NCI-H2171 treated with DMSO at 0.1 percent for 48 hours (cell line): ENCODE data around the gene SPRR1A.

ENCODE experiments used
- DNase-seq: peaks from one replicate; lab custom pipeline; 2025; lab: John Stamatoyannopoulos, UW

Gene SPRR1A, protein sequence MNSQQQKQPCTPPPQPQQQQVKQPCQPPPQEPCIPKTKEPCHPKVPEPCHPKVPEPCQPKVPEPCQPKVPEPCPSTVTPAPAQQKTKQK

DNA sequence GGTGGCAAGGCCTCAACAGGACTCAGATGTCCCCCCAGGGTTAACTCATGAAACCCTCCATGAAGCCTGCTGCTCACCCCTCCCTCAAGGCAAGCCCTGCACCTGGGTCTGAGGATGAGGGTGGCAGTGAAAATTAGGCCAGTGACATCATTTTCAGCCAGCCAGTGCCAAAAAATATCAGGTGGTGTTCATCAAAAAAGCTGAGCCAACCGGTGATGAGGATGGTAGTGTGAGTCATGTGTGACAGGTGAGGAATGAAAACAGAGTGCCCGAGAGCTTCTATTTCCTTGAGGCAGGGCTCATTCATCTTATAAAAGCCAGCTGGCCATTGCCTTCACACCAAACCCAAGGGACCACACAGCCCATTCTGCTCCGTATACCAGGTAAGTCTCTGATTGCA, at the start of gene SPRR1A:
SPRR1A (plus strand) TSS at position 339 of the 400 bp plus-strand sequence. CDS start 1,150 bp downstream, outside the sequence.
- DNase-seq, result no peak

DNA sequence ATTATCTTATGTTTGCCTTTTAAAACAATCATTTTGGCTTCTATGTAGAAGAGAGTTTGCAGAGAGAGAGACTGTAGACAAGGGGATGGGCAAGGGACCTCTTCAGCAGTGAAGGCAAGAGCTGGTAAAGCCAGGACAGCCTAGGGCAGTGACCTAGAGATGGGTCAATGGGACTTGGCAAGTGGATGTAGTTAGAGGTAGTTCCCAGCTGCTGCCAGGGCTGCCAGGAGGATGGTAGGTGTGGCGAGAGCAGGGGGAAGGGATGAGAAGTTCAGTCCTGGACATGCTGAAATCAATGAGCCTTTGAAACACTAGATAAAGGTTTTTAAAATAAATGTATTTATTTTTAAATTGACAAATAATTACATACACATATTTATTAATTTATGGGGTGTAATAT, 43.3 kb upstream of the SPRR1A start:
- no peak for DNase-seq

DNA sequence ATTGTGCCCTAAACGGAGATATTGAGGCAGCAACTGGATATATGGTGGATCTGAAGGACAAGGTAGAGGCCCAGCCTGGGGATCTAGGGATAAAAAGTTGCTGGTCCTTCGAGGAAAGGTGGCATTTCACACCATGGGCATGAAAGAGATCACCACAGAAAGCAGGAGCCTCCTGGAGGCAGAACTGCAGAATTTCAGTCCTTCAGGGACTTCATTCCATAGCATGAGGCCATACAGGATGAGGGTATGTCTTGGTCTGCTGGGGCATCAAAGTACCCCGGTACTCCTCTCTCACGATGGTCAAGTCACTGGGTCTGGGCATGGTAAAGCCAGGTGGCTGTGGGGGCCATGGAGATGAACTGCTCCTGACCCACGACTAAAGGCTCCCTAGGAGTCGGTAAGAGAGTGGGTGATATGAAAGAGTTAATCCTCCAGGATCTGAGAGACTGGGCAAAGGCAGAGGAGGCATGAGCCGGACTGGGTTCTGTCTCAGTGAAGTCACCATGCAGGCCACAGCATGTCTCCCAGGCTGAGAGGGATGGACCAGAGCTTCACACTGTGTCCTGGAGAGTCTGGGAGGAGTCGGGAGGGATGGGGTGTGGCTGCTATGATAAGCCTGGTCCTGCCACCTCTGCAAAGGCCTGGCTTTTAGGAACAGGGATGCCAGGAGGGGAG, 42.7 kb upstream of the SPRR1A start:
- DNase-seq, result no peak

DNA sequence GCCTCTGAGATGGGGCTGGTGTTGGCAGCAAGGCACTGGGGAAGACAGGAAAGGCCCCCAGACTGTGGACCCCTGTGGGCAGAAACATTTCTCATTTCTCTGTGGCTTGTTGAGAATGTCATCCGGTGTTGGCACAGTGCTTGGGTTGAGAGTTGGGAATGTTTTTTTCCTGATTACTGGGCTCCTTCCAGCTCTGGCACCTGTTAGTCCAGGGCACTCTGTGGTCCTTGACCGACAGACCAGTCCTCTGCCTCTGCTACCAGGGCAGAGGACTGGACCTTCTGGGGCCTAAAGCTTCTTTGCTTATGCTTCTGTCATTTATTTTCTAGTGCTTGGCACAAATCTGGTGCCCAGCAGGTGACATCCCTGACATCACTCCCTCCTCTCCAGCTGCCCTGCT, 41.7 kb upstream of the SPRR1A start:
- DNase-seq, result no peak

DNA sequence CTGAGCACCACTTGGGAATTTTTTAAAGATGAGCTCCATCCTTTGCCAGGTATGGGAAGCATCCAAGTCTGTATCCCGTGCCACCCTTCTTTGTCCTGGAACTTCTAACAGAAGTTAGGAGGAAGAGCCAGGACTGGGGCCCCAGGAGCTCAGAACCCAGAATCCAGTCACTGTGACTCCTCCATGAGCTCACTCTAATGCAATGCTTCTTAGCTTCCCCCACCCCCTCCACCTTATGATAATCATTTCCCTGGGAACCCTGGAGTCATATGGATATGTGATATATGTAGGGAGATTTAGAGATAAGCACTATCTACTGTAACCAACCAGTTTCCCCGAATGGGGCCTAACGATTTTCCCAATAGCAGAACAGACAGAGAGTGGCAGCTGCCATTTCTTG, 37.6 kb upstream of the SPRR1A start:
- no peak for DNase-seq

DNA sequence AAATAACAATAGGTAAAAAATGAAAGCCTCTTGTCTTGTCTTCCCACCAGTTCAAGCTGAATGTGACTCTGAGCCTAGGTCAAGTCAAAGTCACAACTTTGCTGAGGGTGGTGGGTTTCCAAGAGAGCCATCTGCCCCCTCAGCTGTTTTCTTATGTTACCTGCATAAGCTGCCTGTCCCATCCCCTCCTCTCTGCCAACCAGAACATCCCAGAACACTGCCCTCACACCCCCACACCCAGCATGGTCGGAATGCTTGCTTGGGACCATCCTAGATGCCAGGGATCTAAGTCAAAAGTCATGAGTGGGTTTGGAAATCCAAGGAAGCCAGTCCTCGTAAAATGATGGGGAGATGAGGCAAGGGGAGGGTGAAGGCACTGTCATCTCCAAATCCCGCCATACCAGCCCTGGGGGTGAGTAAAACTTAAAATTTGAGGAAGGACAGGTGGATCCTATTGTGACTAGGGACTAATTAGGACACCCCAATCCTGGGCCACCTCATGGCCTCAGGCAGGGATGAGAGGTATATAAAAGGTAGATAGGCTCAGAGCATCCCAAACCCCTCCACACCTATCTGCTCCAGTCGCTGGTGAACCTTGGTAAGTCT, 37.1 kb upstream of the SPRR1A start, which contains the start of gene SPRR5:
SPRR5 (plus strand) TSS at position 556 of the 606 bp plus-strand sequence. CDS start 1,349 bp downstream, outside the sequence.
- no peak for DNase-seq

DNA sequence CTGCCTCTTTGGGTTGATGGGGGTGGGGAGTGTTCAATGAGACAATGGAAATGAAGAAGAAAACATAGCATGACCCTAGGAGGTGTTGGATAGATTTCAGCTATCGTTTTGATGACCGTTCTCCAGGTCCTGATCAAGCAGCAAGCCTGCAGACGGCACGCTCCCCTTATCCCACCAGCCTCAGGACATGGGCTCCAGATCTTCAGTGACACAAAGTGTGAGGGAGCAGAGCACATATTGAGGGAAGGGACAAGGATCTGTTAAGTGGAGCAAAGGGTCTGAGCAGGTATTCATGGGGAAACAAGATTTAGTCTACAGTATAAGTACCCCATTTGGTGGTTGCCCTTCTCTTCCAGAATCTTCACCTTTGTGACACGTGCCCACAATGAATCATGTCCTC, 32.2 kb upstream of the SPRR1A start:
- DNase-seq, result no peak

DNA sequence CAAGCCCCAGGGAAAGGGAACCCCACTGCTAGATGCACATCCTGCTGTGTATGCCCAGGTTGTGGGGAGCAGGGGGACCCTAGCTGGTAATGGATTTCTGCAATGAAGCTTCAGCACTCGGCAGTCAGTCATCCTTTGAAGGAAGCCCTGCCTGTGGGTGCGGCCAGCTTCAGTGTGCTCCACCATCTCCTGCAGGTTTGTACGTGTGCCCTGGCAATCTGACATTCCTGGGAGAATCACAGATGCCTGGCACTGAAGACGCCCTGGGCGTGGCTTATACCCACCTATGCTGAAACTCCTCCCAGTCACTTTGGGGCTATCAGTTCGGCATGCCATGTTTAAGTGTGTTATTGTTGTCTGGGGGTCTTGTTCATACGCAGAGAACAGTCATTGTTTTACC, 30.1 kb upstream of the SPRR1A start:
- no peak for DNase-seq

DNA sequence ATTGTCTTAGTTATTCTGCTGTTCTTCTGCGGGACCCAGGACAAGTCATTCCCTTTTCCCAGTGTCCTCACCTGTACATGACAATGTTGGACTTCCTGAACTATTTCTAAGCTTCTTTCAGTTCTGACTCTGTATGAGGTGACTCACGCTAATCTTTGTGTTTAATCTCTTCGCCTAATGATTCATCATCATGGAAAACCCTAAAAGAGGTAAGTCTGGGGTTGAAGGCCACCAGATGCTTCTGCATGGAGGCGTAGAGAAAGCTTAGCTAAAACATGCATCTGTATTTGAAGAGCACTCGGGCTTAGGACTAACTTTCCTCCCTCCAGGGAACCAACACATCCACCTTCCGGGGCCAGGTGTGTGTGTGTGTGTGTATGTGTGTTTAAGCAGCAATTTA, 29.4 kb upstream of the SPRR1A start:
- DNase-seq, result no peak

DNA sequence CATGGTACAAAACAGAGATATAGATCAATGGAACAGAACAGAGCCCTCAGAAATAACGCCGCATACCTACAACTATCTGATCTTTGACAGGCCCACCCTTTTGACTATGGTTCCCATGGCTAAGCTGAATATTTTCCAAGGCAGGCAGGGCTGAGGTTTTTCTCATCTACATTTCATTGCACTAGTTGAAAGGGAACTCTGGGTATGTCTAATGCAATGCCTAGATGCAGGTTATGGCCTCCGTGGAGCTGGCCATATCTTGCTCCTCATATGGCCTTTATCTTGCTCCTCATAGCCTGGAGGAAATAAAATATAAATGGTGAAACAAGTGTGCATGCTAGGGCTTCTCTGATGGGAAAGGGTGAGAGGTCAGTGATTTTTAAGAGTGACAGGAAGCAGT, 26.3 kb upstream of the SPRR1A start:
- no peak for DNase-seq

DNA sequence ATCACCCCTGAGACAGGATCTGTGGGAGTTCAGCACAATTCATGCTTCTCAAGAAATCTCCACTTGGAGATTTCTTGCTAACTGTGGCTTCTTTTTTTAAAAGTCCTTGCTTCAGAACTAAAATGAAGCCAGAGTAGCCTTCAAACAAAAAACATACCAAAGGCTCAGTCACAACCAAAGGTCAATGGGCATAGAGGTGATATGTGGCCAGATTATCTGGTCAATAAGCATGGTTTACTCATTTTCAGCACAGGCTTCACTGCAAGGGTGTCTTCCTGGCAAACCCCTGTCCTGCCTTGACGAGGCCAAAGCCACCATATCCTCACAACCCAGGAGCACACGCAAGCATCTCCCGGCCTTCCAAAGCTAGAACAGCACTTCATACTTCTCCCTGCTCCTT, 24.6 kb upstream of the SPRR1A start:
- no peak for DNase-seq

DNA sequence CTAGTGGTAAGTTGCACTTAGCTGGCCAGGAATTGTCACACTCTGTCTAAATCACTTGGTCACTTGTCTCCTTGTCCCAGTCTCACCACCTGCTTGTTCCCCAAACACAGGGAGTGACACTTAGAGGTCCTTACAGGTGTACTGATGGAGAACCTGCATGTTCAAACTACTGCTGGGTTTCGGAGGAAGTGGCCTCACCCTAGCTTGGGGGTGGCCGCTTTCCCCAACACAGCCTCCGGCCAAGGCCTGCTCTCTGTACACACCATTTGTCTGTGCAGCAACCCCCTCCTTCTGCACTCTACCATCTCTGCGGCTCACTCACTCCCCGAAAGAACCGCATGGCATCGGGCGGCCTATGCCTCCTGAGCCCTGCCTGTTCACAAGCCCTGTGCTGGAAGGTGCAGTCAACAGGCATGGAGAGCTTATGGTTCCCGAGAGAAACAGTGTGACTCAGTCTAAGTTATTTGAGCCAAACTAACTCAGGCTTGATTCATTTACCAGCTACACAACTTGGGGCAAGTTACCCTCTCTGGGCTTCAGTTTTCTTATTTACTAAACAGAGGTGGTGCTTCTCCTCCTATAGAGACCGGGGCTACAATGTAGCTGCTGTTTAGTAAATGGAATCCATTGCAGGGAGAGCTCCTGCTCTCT, 24.0 kb upstream of the SPRR1A start:
- no peak for DNase-seq

DNA sequence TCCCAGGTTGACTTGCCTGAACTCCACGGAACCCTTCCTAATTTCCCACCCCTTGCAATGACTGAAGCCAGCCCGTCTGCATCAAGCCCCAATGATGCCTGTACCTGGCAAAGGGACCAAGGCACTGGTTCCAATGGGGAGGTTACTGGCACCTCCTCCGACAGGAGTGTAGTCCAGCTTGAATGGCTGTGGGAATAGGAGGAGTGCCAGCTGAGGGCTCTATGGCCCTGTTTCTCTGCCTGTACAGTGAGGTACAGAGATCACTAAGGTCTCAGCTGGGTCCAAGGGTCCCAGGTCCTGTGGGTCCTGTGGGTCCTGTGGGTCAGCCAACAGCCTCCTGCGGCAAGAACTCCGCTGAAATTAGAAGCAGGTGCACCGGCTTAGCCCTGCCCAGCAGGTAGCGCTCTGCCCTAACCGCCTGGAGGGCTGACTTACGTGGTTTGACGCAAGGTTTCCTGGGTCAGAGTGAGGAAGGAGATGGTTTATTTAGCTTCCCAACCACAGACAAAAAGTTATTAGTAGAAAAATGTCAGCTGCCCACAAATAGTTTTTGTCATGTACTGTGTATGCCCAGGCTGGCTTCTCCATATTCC, 23.3 kb upstream of the SPRR1A start:
- no peak for DNase-seq

DNA sequence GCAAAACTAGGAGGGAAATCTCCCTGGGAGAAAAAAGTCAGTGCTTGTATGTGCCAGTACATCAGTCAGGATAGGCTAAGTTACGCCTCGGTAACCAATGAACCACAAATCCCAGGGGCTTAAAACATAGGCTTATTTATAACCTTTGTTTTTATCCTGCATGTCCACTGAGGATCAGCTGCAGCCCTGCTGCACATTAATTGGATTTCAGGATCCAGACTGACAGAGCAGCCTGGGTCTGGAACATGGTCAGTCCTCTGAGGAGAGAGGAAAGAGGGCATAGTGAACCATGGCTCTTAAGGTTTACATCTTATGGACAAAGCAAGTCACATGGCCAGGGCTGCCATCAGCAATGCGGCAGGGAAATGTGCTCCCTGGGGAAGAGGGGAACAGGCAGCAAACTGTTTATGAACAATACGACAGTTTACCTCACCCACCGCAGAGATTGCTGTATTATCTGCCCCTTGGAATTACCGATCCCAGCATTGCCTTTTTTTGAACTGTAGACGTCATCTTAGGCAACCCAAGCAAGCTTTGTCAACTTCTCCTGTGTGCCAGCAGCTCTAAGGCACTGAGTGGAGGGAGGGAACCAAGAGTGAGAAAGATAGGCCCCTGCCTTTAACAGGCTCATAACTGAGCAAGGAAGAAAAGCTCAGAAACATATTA, 22.5 kb upstream of the SPRR1A start:
- no peak for DNase-seq

DNA sequence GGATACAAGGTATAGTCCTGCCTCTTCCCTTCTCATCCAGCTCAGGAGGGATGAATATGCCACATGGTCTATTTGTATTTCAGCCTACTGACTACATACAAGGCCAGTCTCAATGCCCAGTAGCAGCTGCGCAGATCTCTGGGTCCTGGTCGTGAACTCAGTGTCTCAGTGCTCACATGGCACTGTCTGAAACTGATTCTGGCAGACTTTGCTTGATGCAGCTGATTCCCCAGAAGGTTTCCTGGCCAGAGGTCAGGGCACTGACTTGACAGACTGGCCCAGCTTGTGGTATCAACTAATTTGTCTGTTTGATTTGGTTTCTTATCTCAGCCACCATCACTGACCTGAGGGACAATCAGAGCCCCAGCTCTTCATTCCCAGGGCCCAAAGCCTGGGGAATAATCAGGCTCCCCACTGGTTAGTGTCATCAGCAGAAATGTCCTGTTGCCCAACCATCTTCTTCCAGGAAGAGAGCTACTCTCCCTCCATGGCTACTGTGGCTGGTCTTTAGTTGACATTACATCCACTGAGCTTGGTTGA, 20.9 kb upstream of the SPRR1A start:
- no peak for DNase-seq

DNA sequence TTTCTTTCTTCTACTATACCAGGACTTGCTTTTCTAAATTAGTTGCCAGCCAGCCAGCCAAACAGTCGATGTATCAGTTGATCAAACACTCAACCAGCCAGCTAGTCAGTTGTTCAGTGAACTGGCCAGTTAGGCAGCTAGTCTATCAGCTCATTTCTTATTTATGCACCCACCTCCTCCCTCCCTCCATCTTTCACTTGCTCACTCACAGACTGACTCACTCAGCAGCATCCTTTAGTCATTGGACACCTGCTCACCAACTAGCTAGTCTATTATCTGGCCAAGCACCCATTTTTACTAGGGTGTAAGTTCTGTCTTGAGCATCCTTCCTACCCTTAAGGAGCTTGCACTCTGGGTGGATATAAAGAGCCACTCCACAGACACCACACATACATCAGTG, 19.3 kb upstream of the SPRR1A start:
- no peak for DNase-seq

DNA sequence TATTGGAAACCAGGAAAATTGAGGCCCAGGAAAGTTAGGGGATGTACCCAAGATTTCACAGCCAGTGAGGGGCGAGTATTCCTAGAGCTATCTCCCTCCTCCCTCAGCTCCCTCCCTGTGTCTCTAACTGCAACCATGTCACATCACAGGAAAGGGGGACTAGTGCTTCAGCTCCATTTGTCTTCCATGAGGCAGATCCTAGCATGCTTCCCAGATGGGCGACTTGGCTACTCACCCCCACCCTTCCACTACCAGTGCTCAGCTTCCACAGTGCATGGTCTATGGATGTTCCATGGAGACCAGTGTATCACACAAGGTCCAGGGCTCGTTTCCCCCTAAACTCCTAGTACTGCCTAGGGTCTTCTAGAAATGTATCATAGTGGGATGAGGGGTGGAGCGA, 18.0 kb upstream of the SPRR1A start:
- no peak for DNase-seq

DNA sequence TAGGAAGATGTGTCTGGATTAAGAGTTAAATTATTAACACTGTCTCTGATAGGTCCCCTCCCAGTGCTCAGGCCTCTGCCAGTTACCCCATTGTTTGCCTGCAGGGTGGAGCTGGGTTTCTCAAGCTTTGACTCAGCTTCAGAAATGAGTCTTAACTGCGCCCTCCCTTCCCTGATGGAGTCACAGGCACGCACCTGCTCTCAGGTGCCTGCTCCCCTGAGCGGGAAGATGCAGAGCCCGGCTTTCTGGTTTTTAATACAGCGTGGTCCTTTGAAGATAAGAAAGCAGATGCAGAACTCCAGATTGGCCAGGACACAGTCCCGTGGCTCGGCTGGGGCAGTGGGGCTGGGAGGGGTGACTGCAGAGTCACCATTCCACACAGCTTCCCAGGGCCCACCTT, 16.7 kb upstream of the SPRR1A start:
- no peak for DNase-seq

DNA sequence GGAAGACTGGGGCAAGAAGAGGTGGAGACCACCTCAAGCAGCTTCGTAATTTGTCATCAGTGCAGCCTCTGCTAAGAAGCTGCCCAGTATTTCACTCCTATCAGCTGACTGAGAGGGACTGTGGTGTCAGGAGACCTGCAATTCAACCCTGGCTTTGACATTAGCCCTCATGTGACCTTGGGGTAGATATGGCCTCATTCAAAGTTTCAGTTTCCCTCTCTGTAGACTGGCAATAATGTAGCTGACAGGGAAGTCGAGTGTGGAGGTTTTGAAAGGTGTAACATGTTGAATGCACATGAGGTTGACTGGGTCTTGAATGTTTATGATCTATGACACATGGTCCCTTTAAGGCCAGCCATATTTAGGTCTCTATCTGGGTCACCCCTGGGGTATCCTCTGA, 15.6 kb upstream of the SPRR1A start:
- DNase-seq, result no peak

DNA sequence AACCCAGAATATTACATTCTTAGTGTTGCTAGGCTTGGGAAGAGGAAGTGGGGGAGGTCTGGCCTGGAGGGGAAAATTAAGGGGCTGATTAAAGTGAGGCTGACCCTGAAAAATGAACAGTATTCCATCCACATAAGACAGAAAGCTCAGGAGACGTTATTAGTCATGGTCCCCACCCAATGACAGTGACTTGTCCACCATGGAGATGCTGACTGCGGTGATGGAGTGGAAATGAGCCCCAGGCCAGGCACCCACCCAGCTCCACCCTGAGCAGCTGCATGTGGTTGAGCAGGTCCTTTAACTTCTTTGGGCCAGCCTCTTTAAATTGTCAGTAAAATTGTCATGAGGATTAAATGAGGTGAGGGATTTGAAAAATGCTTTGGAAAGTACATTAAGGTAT, 14.8 kb upstream of the SPRR1A start:
- no peak for DNase-seq

DNA sequence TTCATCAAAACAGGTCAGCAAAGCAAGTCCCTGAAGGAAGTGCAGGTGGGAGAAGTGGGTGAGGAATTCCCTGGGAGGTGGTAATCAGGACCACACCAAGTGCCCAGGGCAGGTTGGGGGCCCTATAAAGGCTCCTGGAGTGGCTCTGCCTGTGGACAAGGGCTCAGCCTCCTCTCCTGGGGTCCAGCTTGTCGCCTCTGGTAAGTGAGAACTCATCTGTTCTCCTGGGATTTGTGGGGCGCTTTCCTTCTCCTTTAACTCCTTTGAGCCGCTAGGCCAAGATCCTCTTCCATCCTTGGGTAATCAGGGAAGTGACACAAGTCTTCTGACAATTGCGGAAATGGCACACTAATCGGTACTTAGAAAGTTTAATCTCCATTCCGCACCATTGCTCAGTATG, 13.4 kb upstream of the SPRR1A start, which contains the start of gene SPRR4:
SPRR4 (plus strand) TSS at position 154 of the 400 bp plus-strand sequence. CDS start 1,243 bp downstream, outside the sequence.
- DNase-seq, result no peak
